Large intestine (tissue), 12 donors: ENCODE measurements around the gene ZNF835. TPM values are rescaled to one million over a fixed set of nuclear protein-coding genes. Genes with fewer than 3 reads are reported as not detected.

Experiments used
- DNase-seq, 2 donors: peaks; one replicate each; pipeline versions ENCODE4 v3.0.0 to v3.0.0-alpha.2; 2013
- H3K27ac ChIP-seq: one replicate; pipeline ENCODE4 v1.5.1; 2013; ENCODE audit warnings: low read length
- H3K27me3 ChIP-seq: 2 replicates; pipeline ENCODE4 v1.6.1; 2013; ENCODE audit warnings: low read length; ENCODE audit not compliant: control insufficient read depth, insufficient read depth
- H3K36me3 ChIP-seq: 2 replicates; pipeline ENCODE4 v1.6.1; 2013; ENCODE audit warnings: low read length; ENCODE audit not compliant: control insufficient read depth, insufficient read depth
- H3K4me1 ChIP-seq: one replicate; pipeline ENCODE4 v1.6.1; 2013; ENCODE audit warnings: low read length; ENCODE audit not compliant: control insufficient read depth, insufficient read depth
- H3K4me3 ChIP-seq: one replicate; pipeline ENCODE4 v1.5.1; 2013; ENCODE audit warnings: low read length
- H3K9me3 ChIP-seq: one replicate; pipeline ENCODE4 v1.6.1; 2013; ENCODE audit warnings: mild to moderate bottlenecking, low read depth, low read length, moderate library complexity; ENCODE audit not compliant: control insufficient read depth
- WGBS: methylation state at CpG from one replicate; pipeline ENCODE4 v1.1.5; 2013; ENCODE audit warnings: low lambda C conversion rate; ENCODE audit not compliant: insufficient coverage; 5-methylcytosine and 5-hydroxymethylcytosine counted together
- long read RNA-seq, 11 donors: transcript quantifications; one replicate each; lab custom pipeline, GENCODE V29; 2026
- polyA plus RNA-seq: library from polyadenylated mRNA; unstranded; fragments of 120-200 nt; gene quantifications from one replicate; pipeline ENCODE4 v1.2.1, GENCODE V29; 2013

Gene ZNF835
- polyA plus RNA-seq = 2.8 TPM
- long read RNA-seq, donor 1, partial matches to known transcripts = 0 of 1 reads
- long read RNA-seq, donor 1, other reads (novel, unspliced or antisense) = 0 of 1 reads
- long read RNA-seq, donor 2, partial matches to known transcripts = 0 of 1 reads
- long read RNA-seq, donor 2, other reads (novel, unspliced or antisense) = 0 of 1 reads
- long read RNA-seq, donor 3, partial matches to known transcripts = 0 of 3 reads
- long read RNA-seq, donor 3, other reads (novel, unspliced or antisense) = 0 of 3 reads
- long read RNA-seq, donor 4 = 0 reads
- long read RNA-seq, donor 5 = 0 reads
- long read RNA-seq, donor 6, partial matches to known transcripts = 0 of 1 reads
- long read RNA-seq, donor 6, other reads (novel, unspliced or antisense) = 0 of 1 reads
- long read RNA-seq, donor 7, partial matches to known transcripts = 0 of 1 reads
- long read RNA-seq, donor 7, other reads (novel, unspliced or antisense) = 0 of 1 reads
- long read RNA-seq, donor 8, partial matches to known transcripts = 0 of 1 reads
- long read RNA-seq, donor 8, other reads (novel, unspliced or antisense) = 0 of 1 reads
- long read RNA-seq, donor 9 = 0 reads
- long read RNA-seq, donor 10, partial matches to known transcripts = 0 of 2 reads
- long read RNA-seq, donor 10, other reads (novel, unspliced or antisense) = 0 of 2 reads
- long read RNA-seq, donor 11, partial matches to known transcripts = 0 of 2 reads
- long read RNA-seq, donor 11, other reads (novel, unspliced or antisense) = 0 of 2 reads

- Histone ChIP-seq H3K27me3 (no peaks in the 10 kb centered on the region), H3K4me3 (peak within 1 kb of the TSS; percentile 59), H3K27ac (no peak within 1 kb of the TSS), H3K36me3 (no peaks in the 10 kb centered on the region), H3K4me1 (no peaks in the 10 kb centered on the region), H3K9me3 (peaks cover 11% of the 10 kb centered on the region)
- peak; percentile 90 to 91 for DNase-seq
- no CpG with 5 or more reads among the region's 32 CpGs for WGBS
Observed at GRCh38 chr19:56671613-56671994, at the start of gene ZNF835. TSS of gene ZNF835 (minus strand) at chr19:56671757. CDS start at chr19:56665198, 6,559 bp downstream.

GRCh38 chr19:56720281-56720680 lies 48.7 kb upstream of the ZNF835 start:
- H3K27me3 ChIP-seq = no peaks in the 10 kb centered on the region
- no peak overlapping the region for H3K27ac ChIP-seq
- H3K4me1 ChIP-seq = no peaks in the 10 kb centered on the region
- DNase-seq = no peak
- no peak overlapping the region for H3K4me3 ChIP-seq
- no peaks in the 10 kb centered on the region for H3K36me3 ChIP-seq
- WGBS = 0% methylated on average over 2 of the region's 3 CpGs
- H3K9me3 ChIP-seq = no peaks in the 10 kb centered on the region

GRCh38 chr19:56718231-56718630 lies 46.7 kb upstream of the ZNF835 start:
- H3K36me3 ChIP-seq = no peaks in the 10 kb centered on the region
- no peaks in the 10 kb centered on the region for H3K9me3 ChIP-seq
- no peak overlapping the region for H3K4me3 ChIP-seq
- no peaks in the 10 kb centered on the region for H3K27me3 ChIP-seq
- DNase-seq = no peak
- no peaks in the 10 kb centered on the region for H3K4me1 ChIP-seq
- WGBS = 34% methylated on average over 3 of the region's 6 CpGs
- H3K27ac ChIP-seq = no peak overlapping the region

- 57% methylated on average over 1 of the region's 9 CpGs for WGBS
- no peak overlapping the region for H3K4me3 ChIP-seq
- H3K36me3 ChIP-seq = no peaks in the 10 kb centered on the region
- no peaks in the 10 kb centered on the region for H3K4me1 ChIP-seq
- H3K27me3 ChIP-seq = no peaks in the 10 kb centered on the region
- no peak overlapping the region for H3K27ac ChIP-seq
- DNase-seq = peak; percentile 14 to 17
- H3K9me3 ChIP-seq = no peaks in the 10 kb centered on the region
Observed at GRCh38 chr19:56712611-56713276, 41.2 kb upstream of the ZNF835 start.

- Histone ChIP-seq H3K27me3 (no peaks in the 10 kb centered on the region), H3K36me3 (no peaks in the 10 kb centered on the region), H3K4me1 (no peaks in the 10 kb centered on the region), H3K27ac (no peak overlapping the region), H3K4me3 (no peak overlapping the region), H3K9me3 (no peaks in the 10 kb centered on the region)
- WGBS = 25% methylated on average over 1 of the region's 1 CpG
- DNase-seq = no peak
Observed at GRCh38 chr19:56710437-56710836, 38.9 kb upstream of the ZNF835 start.

GRCh38 chr19:56707821-56708220 lies 36.3 kb upstream of the ZNF835 start:
- H3K4me3 ChIP-seq = no peak overlapping the region
- no CpG with 5 or more reads among the region's 3 CpGs for WGBS
- no peak for DNase-seq
- H3K27me3 ChIP-seq = no peaks in the 10 kb centered on the region
- H3K36me3 ChIP-seq = no peaks in the 10 kb centered on the region
- H3K4me1 ChIP-seq = no peaks in the 10 kb centered on the region
- H3K9me3 ChIP-seq = no peaks in the 10 kb centered on the region
- no peak overlapping the region for H3K27ac ChIP-seq

GRCh38 chr19:56705939-56706338 lies 34.4 kb upstream of the ZNF835 start:
- no peaks in the 10 kb centered on the region for H3K9me3 ChIP-seq
- H3K4me1 ChIP-seq = no peaks in the 10 kb centered on the region
- H3K27me3 ChIP-seq = no peaks in the 10 kb centered on the region
- H3K36me3 ChIP-seq = no peaks in the 10 kb centered on the region
- no peak overlapping the region for H3K4me3 ChIP-seq
- no peak overlapping the region for H3K27ac ChIP-seq
- no CpG with 5 or more reads among the region's 1 CpG for WGBS
- DNase-seq = no peak

GRCh38 chr19:56701895-56702294 lies 30.3 kb upstream of the ZNF835 start:
- 80% methylated on average over 1 of the region's 1 CpG for WGBS
- Histone ChIP-seq H3K36me3 (no peaks in the 10 kb centered on the region), H3K27ac (no peak overlapping the region), H3K27me3 (no peaks in the 10 kb centered on the region), H3K9me3 (no peaks in the 10 kb centered on the region), H3K4me3 (no peak overlapping the region), H3K4me1 (no peaks in the 10 kb centered on the region)
- no peak for DNase-seq

GRCh38 chr19:56699552-56699951 lies 28.0 kb upstream of the ZNF835 start:
- H3K4me1 ChIP-seq = no peaks in the 10 kb centered on the region
- no CpG with 5 or more reads among the region's 3 CpGs for WGBS
- no peaks in the 10 kb centered on the region for H3K9me3 ChIP-seq
- no peak overlapping the region for H3K4me3 ChIP-seq
- H3K27me3 ChIP-seq = no peaks in the 10 kb centered on the region
- no peak for DNase-seq
- H3K36me3 ChIP-seq = no peaks in the 10 kb centered on the region
- no peak overlapping the region for H3K27ac ChIP-seq

- no peaks in the 10 kb centered on the region for H3K36me3 ChIP-seq
- no peaks in the 10 kb centered on the region for H3K27me3 ChIP-seq
- no peak overlapping the region for H3K27ac ChIP-seq
- 60% methylated on average over 1 of the region's 8 CpGs for WGBS
- no peaks in the 10 kb centered on the region for H3K4me1 ChIP-seq
- no peak overlapping the region for H3K4me3 ChIP-seq
- no peaks in the 10 kb centered on the region for H3K9me3 ChIP-seq
- peak in 1 of 2 donors; percentile 9 for DNase-seq
Observed at GRCh38 chr19:56692206-56692895, 20.8 kb upstream of the ZNF835 start.
